ENCODE results near the gene MRPL43.
A peak's percentile ranks its signal among the peaks of the same experiment; 100 is the strongest.

Gene MRPL43

GRCh38 chr10:101005361-101005760 is 18.1 kb upstream of the MRPL43 start:
- DNase-seq (ENCODE audit: low read depth in 2 of 2) = no peak

GRCh38 chr10:101003639-101004206 is 16.4 kb upstream of the MRPL43 start:
- no peak for DNase-seq (ENCODE audit: low read depth in 2 of 2)

GRCh38 chr10:101002456-101002855 is 15.2 kb upstream of the MRPL43 start:
- no peak for DNase-seq (ENCODE audit: low read depth in 2 of 2)

- DNase-seq (ENCODE audit: low read depth in 2 of 2) = no peak
These were observed 14.3 kb upstream of the MRPL43 start for GRCh38 chr10:101001659-101002035.

GRCh38 chr10:101000915-101001658 is 13.8 kb upstream of the MRPL43 start:
- no peak for DNase-seq (ENCODE audit: low read depth in 2 of 2)

- no peak for DNase-seq (ENCODE audit: low read depth in 2 of 2)
These were observed 13.0 kb upstream of the MRPL43 start for GRCh38 chr10:101000127-101000914.

- DNase-seq (ENCODE audit: low read depth in 2 of 2) = no peak
These were observed 12.4 kb upstream of the MRPL43 start, which contains the start of gene LZTS2 for GRCh38 chr10:100999742-101000126. Gene LZTS2, plus strand, starts transcription at chr10:100999808. Its CDS starts 2,731 bp downstream, at chr10:101002539.

- DNase-seq (ENCODE audit: low read depth in 2 of 2) = peak; percentile 57 to 59
These were observed 11.9 kb upstream of the MRPL43 start for GRCh38 chr10:100998991-100999741.

GRCh38 chr10:100998183-100998990 is 11.1 kb upstream of the MRPL43 start:
- DNase-seq (ENCODE audit: low read depth in 2 of 2) = peak in 1 of 2 donors; percentile 28

GRCh38 chr10:100997360-100998182 is 10.3 kb upstream of the MRPL43 start:
- DNase-seq (ENCODE audit: low read depth in 2 of 2) = peak; percentile 39 to 52

GRCh38 chr10:100996678-100997359 is 9.5 kb upstream of the MRPL43 start:
- DNase-seq (ENCODE audit: low read depth in 2 of 2) = no peak

- no peak for DNase-seq (ENCODE audit: low read depth in 2 of 2)
These were observed 7.9 kb upstream of the MRPL43 start for GRCh38 chr10:100995181-100995580.

- DNase-seq (ENCODE audit: low read depth in 2 of 2) = no peak
These were observed 6.8 kb upstream of the MRPL43 start for GRCh38 chr10:100993986-100994708.

- no peak for DNase-seq (ENCODE audit: low read depth in 2 of 2)
These were observed 1.8 kb upstream of the MRPL43 start for GRCh38 chr10:100989088-100989487.

- DNase-seq (ENCODE audit: low read depth in 2 of 2) = no peak
These were observed 869 bp upstream of the MRPL43 start for GRCh38 chr10:100988166-100988565.

GRCh38 chr10:100987685-100988049 is 370 bp upstream of the MRPL43 start:
- DNase-seq (ENCODE audit: low read depth in 2 of 2) = no peak

GRCh38 chr10:100986623-100986951 is 710 bp downstream of the MRPL43 start:
- no peak for DNase-seq (ENCODE audit: low read depth in 2 of 2)

GRCh38 chr10:100985336-100985735 is 2.0 kb downstream of the MRPL43 start:
- no peak for DNase-seq (ENCODE audit: low read depth in 2 of 2)

- DNase-seq (ENCODE audit: low read depth in 2 of 2) = no peak
These were observed 2.6 kb downstream of the MRPL43 start for GRCh38 chr10:100984672-100985177.

Measured in stimulated activated CD8-positive, alpha-beta memory T cell treated with anti-CD3 and anti-CD28 coated beads, Interleukin-7, amount 100 ng/mL, for 1 hour (primary cell).